HepG2 (cell line): ENCODE data around the gene TBX6. TPM values are rescaled to one million over a fixed set of nuclear protein-coding genes. Genes with fewer than 3 reads are reported as not detected.
A peak's percentile ranks its signal among the peaks of the same experiment; 100 is the strongest.

Experiments used
- ARNT2 ChIP-seq: sonication (generic); formaldehyde crosslinking; IDR thresholded peaks from 2 replicates; pipeline ENCODE4 v1.8.0; 2022; ENCODE audit warnings: mild to moderate bottlenecking, low read depth, missing genetic modification reagents, moderate library complexity
- ATRX ChIP-seq: sonication (generic); formaldehyde crosslinking; IDR thresholded peaks from 2 replicates; pipeline ENCODE4 v1.4.0; 2020; ENCODE audit warnings: missing genetic modification reagents, borderline replicate concordance
- IRX3 ChIP-seq: sonication (generic); formaldehyde crosslinking; IDR thresholded peaks from 2 replicates; pipeline ENCODE4 v1.8.1; 2023; ENCODE audit warnings: mild to moderate bottlenecking, low read depth, missing genetic modification reagents, borderline replicate concordance
- MEF2D ChIP-seq: sonication (generic); formaldehyde crosslinking; IDR thresholded peaks from 2 replicates; pipeline ENCODE4 v1.5.1; 2020; ENCODE audit warnings: mild to moderate bottlenecking, missing genetic modification reagents
- MXD4 ChIP-seq: IDR thresholded peaks from 2 replicates; pipeline ENCODE4 v1.6.1; 2016; ENCODE audit warnings: mild to moderate bottlenecking, missing biosample characterization, missing genetic modification reagents
- MYNN ChIP-seq: sonication (generic); formaldehyde crosslinking; IDR thresholded peaks from 2 replicates; pipeline ENCODE4 v1.4.0; 2020; ENCODE audit warnings: mild to moderate bottlenecking, low read depth, missing genetic modification reagents
- PITX1 ChIP-seq: sonication (generic); formaldehyde crosslinking; IDR thresholded peaks from 2 replicates; pipeline ENCODE4 v1.5.1; 2020; ENCODE audit warnings: mild to moderate bottlenecking, missing genetic modification reagents
- SMC3 ChIP-seq: IDR thresholded peaks from 2 replicates; pipeline ENCODE4 v1.6.1; 2011; ENCODE audit warnings: low read length, improper control_type of control experiment
- SYNCRIP ChIP-seq: fragments of 200-400 bp; formaldehyde crosslinking; IDR thresholded peaks from 2 replicates; pipeline ENCODE4 v1.6.1; 2018; ENCODE audit warnings: mild to moderate bottlenecking, low read depth, low read length; ENCODE audit not compliant: insufficient read depth
- ZFX ChIP-seq: sonication (generic); formaldehyde crosslinking; IDR thresholded peaks from 2 replicates; pipeline ENCODE4 v1.4.0; 2020; ENCODE audit warnings: mild to moderate bottlenecking, low read depth, missing genetic modification reagents, moderate library complexity
- ZFY ChIP-seq: sonication (generic); formaldehyde crosslinking; IDR thresholded peaks from 2 replicates; pipeline ENCODE4 v1.4.0; 2020; ENCODE audit warnings: missing genetic modification reagents
- ZMYM4 ChIP-seq: sonication (generic); formaldehyde crosslinking; IDR thresholded peaks from 2 replicates; pipeline ENCODE4 v1.8.1; 2023; ENCODE audit warnings: mild to moderate bottlenecking, missing genetic modification reagents
- ZNF160 ChIP-seq: sonication (generic); formaldehyde crosslinking; IDR thresholded peaks from 2 replicates; pipeline ENCODE4 v1.8.0; 2022; ENCODE audit warnings: mild to moderate bottlenecking, inconsistent platforms, missing genetic modification reagents
- ZNF335 ChIP-seq: sonication (generic); formaldehyde crosslinking; IDR thresholded peaks from 2 replicates; pipeline ENCODE4 v1.4.0; 2020; ENCODE audit warnings: missing genetic modification reagents
- ZNF577 ChIP-seq: sonication (generic); formaldehyde crosslinking; IDR thresholded peaks from 2 replicates; pipeline ENCODE4 v1.4.0; 2020; ENCODE audit warnings: mild to moderate bottlenecking, low read depth, missing genetic modification reagents, borderline replicate concordance
- ZNF709 ChIP-seq: sonication (generic); formaldehyde crosslinking; IDR thresholded peaks from 2 replicates; pipeline ENCODE4 v1.5.0; 2020; ENCODE audit warnings: mild to moderate bottlenecking, missing genetic modification reagents
- ZNF746 ChIP-seq: sonication (generic); formaldehyde crosslinking; IDR thresholded peaks from 2 replicates; pipeline ENCODE4 v1.8.0; 2022; ENCODE audit warnings: mild to moderate bottlenecking, missing genetic modification reagents
- polyA plus RNA-seq, 8 experiments: library from polyadenylated mRNA; depleted of rRNA in 3 of 8; stranded (reverse) in 7 of 8; unstranded in 1 of 8; fragments of >200 nt; fragmentation: Illumina TruSeq in 4 of 8; extraction: Trizol in 4 of 8; gene quantifications; 2 replicates each; pipeline versions ENCODE4 v1.2.1 to v1.2.3, GENCODE V29; 2011 to 2016; ENCODE audit warnings: low read depth in 4 of 8, missing spikeins in 1 of 8, mixed read lengths in 1 of 8; ENCODE audit not compliant: insufficient read depth in 1 of 8
- total RNA-seq, 5 experiments: library from RNA; depleted of rRNA; stranded (reverse); fragments of >200 nt; fragmentation: Illumina TruSeq; extraction: Trizol; gene quantifications; 2 replicates each; pipeline ENCODE4 v1.2.3, GENCODE V29; 2016; ENCODE audit warnings: low read depth in 1 of 5
- TF ChIP-seq, protein P1 (sequence below): sonication (generic); formaldehyde crosslinking; conservative IDR thresholded peaks from 2 replicates; pipeline ENCODE4 v1.8.0; 2022; ENCODE audit warnings: missing genetic modification reagents
- TF ChIP-seq, protein P2 (sequence below): IDR thresholded peaks from 2 replicates; pipeline ENCODE4 v1.6.1; 2016; ENCODE audit warnings: control low read depth
- TF ChIP-seq, protein P3 (sequence below): sonication (generic); formaldehyde crosslinking; IDR thresholded peaks from 2 replicates; pipeline ENCODE4 v1.4.0; 2020; ENCODE audit warnings: mild to moderate bottlenecking, low read depth, missing genetic modification reagents
- TF ChIP-seq, protein P4 (sequence below): sonication (generic); formaldehyde crosslinking; IDR thresholded peaks from 2 replicates; pipeline ENCODE4 v1.4.0; 2020; ENCODE audit warnings: missing genetic modification reagents

Gene TBX6
- total and polyA plus RNA-seq, 2 of the 13 experiments (the other 11 are each of a cell fraction or from before 2014, with no cell fraction given): 0.24 to 0.42 TPM

DNA sequence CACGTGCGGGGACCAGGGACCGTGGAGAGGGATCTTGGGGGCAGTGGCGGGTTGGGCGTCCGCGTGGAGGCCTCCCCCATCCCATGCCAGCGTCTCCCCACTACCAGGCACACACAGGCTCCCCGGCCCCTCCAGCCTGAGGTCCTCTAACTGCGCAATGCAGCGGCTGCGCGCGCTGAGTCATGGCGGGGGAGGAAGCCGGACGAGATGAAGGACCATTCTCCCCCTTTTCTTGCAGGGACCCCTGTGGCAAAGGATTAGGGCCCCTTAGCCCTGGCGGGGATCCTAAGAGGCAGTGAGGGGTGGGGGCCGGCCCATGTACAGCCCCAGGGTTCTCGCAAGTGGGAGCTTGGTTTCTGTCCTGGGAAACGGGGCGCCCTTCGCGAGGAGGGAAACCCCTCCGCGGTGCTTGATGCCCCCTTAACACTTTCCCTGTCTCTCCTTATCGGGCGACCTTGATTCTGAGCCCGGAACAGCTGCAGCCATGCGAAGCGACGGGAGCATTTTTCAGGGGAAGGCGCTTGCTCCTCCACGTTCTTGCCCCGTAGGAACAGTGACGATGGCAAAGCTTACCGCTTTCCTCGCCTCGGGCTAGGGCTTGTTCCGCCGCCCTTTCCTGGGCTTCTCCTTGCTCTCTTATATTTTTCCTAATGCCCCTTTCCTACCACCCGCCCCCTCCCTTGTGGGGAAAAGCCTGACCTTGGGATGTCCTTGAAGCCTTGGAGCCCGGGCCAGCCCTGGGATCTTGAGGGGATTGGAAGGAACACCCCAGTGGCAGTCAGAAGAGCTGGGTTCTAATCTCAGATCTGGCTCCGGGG is 25.6 kb downstream of the TBX6 start (continued):
- TF ChIP-seq ZNF709 (CRISPR knock-in tag) (no peak), SYNCRIP (no peak), ZNF577 (CRISPR knock-in tag) (no peak), ZNF160 (CRISPR knock-in tag) (no peak), ZNF746 (CRISPR knock-in tag) (no peak), ZFX (CRISPR knock-in tag) (0 out of 2 replicates have a peak, but pooled peaks have one; percentile 6), ARNT2 (CRISPR knock-in tag) (no peak; the same call in 1 of the 2 replicates), MEF2D (CRISPR knock-in tag) (no peak), SMC3 (no peak), MYNN (CRISPR knock-in tag) (no peak), IRX3 (CRISPR knock-in tag) (peak; percentile 42; the same call in 1 of the 2 replicates), ZFY (CRISPR knock-in tag) (no peak), MXD4 (CRISPR knock-in tag) (no peak), ATRX (no peak), PITX1 (CRISPR knock-in tag) (0 out of 2 replicates have a peak, but pooled peaks have one; percentile 2), ZMYM4 (CRISPR knock-in tag) (no peak), ZNF335 (CRISPR knock-in tag) (no peak)
- TF ChIP-seq, protein P1, sequence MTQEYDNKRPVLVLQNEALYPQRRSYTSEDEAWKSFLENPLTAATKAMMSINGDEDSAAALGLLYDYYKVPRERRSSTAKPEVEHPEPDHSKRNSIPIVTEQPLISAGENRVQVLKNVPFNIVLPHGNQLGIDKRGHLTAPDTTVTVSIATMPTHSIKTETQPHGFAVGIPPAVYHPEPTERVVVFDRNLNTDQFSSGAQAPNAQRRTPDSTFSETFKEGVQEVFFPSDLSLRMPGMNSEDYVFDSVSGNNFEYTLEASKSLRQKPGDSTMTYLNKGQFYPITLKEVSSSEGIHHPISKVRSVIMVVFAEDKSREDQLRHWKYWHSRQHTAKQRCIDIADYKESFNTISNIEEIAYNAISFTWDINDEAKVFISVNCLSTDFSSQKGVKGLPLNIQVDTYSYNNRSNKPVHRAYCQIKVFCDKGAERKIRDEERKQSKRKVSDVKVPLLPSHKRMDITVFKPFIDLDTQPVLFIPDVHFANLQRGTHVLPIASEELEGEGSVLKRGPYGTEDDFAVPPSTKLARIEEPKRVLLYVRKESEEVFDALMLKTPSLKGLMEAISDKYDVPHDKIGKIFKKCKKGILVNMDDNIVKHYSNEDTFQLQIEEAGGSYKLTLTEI (CRISPR knock-in tag): no peak
- TF ChIP-seq, protein P2, sequence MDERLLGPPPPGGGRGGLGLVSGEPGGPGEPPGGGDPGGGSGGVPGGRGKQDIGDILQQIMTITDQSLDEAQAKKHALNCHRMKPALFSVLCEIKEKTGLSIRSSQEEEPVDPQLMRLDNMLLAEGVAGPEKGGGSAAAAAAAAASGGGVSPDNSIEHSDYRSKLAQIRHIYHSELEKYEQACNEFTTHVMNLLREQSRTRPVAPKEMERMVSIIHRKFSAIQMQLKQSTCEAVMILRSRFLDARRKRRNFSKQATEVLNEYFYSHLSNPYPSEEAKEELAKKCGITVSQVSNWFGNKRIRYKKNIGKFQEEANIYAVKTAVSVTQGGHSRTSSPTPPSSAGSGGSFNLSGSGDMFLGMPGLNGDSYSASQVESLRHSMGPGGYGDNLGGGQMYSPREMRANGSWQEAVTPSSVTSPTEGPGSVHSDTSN (CRISPR knock-in tag): no peak
- TF ChIP-seq, protein P3, sequence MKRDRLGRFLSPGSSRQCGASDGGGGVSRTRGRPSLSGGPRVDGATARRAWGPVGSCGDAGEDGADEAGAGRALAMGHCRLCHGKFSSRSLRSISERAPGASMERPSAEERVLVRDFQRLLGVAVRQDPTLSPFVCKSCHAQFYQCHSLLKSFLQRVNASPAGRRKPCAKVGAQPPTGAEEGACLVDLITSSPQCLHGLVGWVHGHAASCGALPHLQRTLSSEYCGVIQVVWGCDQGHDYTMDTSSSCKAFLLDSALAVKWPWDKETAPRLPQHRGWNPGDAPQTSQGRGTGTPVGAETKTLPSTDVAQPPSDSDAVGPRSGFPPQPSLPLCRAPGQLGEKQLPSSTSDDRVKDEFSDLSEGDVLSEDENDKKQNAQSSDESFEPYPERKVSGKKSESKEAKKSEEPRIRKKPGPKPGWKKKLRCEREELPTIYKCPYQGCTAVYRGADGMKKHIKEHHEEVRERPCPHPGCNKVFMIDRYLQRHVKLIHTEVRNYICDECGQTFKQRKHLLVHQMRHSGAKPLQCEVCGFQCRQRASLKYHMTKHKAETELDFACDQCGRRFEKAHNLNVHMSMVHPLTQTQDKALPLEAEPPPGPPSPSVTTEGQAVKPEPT: no peak
- TF ChIP-seq, protein P4, sequence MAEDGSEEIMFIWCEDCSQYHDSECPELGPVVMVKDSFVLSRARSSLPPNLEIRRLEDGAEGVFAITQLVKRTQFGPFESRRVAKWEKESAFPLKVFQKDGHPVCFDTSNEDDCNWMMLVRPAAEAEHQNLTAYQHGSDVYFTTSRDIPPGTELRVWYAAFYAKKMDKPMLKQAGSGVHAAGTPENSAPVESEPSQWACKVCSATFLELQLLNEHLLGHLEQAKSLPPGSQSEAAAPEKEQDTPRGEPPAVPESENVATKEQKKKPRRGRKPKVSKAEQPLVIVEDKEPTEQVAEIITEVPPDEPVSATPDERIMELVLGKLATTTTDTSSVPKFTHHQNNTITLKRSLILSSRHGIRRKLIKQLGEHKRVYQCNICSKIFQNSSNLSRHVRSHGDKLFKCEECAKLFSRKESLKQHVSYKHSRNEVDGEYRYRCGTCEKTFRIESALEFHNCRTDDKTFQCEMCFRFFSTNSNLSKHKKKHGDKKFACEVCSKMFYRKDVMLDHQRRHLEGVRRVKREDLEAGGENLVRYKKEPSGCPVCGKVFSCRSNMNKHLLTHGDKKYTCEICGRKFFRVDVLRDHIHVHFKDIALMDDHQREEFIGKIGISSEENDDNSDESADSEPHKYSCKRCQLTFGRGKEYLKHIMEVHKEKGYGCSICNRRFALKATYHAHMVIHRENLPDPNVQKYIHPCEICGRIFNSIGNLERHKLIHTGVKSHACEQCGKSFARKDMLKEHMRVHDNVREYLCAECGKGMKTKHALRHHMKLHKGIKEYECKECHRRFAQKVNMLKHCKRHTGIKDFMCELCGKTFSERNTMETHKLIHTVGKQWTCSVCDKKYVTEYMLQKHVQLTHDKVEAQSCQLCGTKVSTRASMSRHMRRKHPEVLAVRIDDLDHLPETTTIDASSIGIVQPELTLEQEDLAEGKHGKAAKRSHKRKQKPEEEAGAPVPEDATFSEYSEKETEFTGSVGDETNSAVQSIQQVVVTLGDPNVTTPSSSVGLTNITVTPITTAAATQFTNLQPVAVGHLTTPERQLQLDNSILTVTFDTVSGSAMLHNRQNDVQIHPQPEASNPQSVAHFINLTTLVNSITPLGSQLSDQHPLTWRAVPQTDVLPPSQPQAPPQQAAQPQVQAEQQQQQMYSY (CRISPR knock-in tag): no peak
